Peyer's patch (tissue), 4 donors: ENCODE results near the gene MYBPC1. TPM values are rescaled to one million over a fixed set of nuclear protein-coding genes. Genes with fewer than 3 reads are reported as not detected.
A peak's percentile ranks its signal among the peaks of the same experiment; 100 is the strongest.

Source experiments
- DNase-seq, 3 donors: peaks; one replicate each; pipeline ENCODE4 v3.0.0-alpha.2; 2017 to 2019
- H3K27ac ChIP-seq, 4 donors: fragments of 200-600 bp; sonication (generic); one replicate each; pipeline ENCODE4 v1.5.1; 2016 to 2019
- H3K27me3 ChIP-seq, 2 donors: fragments of 200-600 bp; sonication (generic); one replicate each; pipeline ENCODE4 v1.5.1; 2019
- H3K36me3 ChIP-seq, 3 donors: fragments of 200-600 bp; sonication (generic); one replicate each; pipeline ENCODE4 v1.5.1; 2016 to 2019
- H3K4me1 ChIP-seq, 4 donors: fragments of 200-600 bp; sonication (generic); one replicate each; pipeline ENCODE4 v1.5.1; 2016 to 2019
- H3K4me3 ChIP-seq, 4 donors: fragments of 200-600 bp; sonication (generic); 1 replicate in 3 of 4; 2 replicates in 1 of 4; pipeline ENCODE4 v1.5.1; 2016 to 2019; ENCODE audit warnings: mild to moderate bottlenecking in 1 of 4
- H3K9me3 ChIP-seq, 4 donors: fragments of 200-600 bp; sonication (generic); one replicate each; pipeline ENCODE4 v1.5.1; 2016 to 2019; ENCODE audit warnings: mild to moderate bottlenecking in 1 of 4
- CTCF ChIP-seq, 6 experiments: fragments of 450-650 bp in 4 of 6; fragments of 200-600 bp in 2 of 6; sonication (generic) in 1 of 6; IDR thresholded peaks; one replicate each; pipeline ENCODE4 v1.5.1; 2017 to 2019; ENCODE audit warnings: antibody characterized with exemption in 6 of 6, mild to moderate bottlenecking in 3 of 6, moderate library complexity in 1 of 6
- POLR2A ChIP-seq, 2 donors: fragments of 450-650 bp; IDR thresholded peaks; one replicate each; pipeline ENCODE4 v1.5.1; 2017; ENCODE audit warnings: antibody characterized with exemption in 2 of 2, mild to moderate bottlenecking in 2 of 2, moderate library complexity in 2 of 2
- total RNA-seq, 4 donors: library from RNA; depleted of rRNA; stranded (reverse); fragments of >200 nt; gene quantifications; one replicate each; pipeline ENCODE4 v1.1.0, GENCODE V29; 2016

Gene MYBPC1
- total RNA-seq, 4 donors from 2014 or later, result 19.4 to 141 (median 63.9) TPM; not detected in 1

DNA sequence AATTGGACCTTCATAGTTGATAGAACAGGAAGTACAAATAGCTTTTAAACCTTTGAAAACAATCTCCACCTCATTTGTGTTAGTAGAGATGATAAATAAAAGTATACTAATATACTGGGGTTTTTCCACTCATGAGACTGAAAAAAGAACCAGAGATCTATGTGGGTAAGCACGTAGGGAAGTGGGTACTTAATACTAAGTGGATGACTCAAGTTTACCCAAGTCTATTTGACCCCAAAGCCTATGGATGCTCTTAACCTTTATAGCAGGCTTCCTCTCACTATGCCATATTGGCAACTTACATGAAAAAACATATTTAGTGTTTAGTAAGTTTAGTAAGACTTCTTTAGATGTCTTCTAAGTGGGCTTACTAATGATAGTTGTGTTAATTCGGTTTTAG is 53.4 kb downstream of the MYBPC1 start:
- H3K27me3 ChIP-seq, result no peaks in the 10 kb centered on the region
- no peaks in the 10 kb centered on the region for H3K36me3 ChIP-seq
- no peak overlapping the region for H3K27ac ChIP-seq
- H3K9me3 ChIP-seq, result no peaks in the 10 kb centered on the region
- no peak overlapping the region for H3K4me3 ChIP-seq
- H3K4me1 ChIP-seq, result no peaks in the 10 kb centered on the region
- DNase-seq, result no peak
- TF ChIP-seq CTCF (IDR thresholded peaks at IDR 0.05), result no peak
- no peak for TF ChIP-seq POLR2A (IDR thresholded peaks at IDR 0.05)

- Histone ChIP-seq H3K27me3 (no peaks in the 10 kb centered on the region), H3K4me1 (peaks cover 0 to 4% (median 0%) of the 10 kb centered on the region in 4 donors), H3K36me3 (no peaks in the 10 kb centered on the region), H3K27ac (no peak overlapping the region), H3K9me3 (no peaks in the 10 kb centered on the region), H3K4me3 (no peak overlapping the region)
- no peak for DNase-seq
- no peak for TF ChIP-seq POLR2A (IDR thresholded peaks at IDR 0.05)
- no peak for TF ChIP-seq CTCF (IDR thresholded peaks at IDR 0.05)
Measured at GRCh38 chr12:101650346-101651117, 55.8 kb downstream of the MYBPC1 start.

DNA sequence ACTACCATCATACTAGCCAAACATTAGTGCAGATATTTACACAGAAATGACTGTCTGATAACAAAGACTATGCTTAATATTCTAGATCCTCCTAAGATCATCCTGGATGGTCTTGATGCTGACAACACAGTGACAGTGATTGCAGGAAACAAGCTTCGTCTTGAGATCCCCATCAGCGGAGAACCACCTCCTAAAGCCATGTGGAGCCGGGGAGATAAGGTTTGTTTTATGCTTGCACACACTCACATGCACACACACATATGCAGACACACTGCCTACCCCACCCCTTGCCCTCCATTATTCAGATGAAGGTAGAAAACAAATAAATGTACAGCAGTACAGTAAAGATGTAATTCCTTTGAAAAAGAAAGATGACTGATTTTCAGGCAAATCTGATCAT is 58.3 kb downstream of the MYBPC1 start:
- H3K36me3 ChIP-seq, result no peaks in the 10 kb centered on the region
- no peak overlapping the region for H3K4me3 ChIP-seq
- H3K9me3 ChIP-seq, result no peaks in the 10 kb centered on the region
- H3K4me1 ChIP-seq, result peaks cover 0 to 4% (median 0%) of the 10 kb centered on the region in 4 donors
- no peak for DNase-seq
- H3K27ac ChIP-seq, result no peak overlapping the region
- H3K27me3 ChIP-seq, result no peaks in the 10 kb centered on the region
- no peak for TF ChIP-seq CTCF (IDR thresholded peaks at IDR 0.05)
- no peak for TF ChIP-seq POLR2A (IDR thresholded peaks at IDR 0.05)

GRCh38 chr12:101653503-101653902 is 58.7 kb downstream of the MYBPC1 start:
- TF ChIP-seq POLR2A (IDR thresholded peaks at IDR 0.05), result no peak
- no peak for TF ChIP-seq CTCF (IDR thresholded peaks at IDR 0.05)
- Histone ChIP-seq H3K27me3 (no peaks in the 10 kb centered on the region), H3K4me3 (no peak overlapping the region), H3K27ac (peak overlapping the region in 1 of 4 donors; percentile 14), H3K36me3 (no peaks in the 10 kb centered on the region), H3K9me3 (no peaks in the 10 kb centered on the region), H3K4me1 (peaks cover 0 to 4% (median 0%) of the 10 kb centered on the region in 4 donors)
- no peak for DNase-seq

DNA sequence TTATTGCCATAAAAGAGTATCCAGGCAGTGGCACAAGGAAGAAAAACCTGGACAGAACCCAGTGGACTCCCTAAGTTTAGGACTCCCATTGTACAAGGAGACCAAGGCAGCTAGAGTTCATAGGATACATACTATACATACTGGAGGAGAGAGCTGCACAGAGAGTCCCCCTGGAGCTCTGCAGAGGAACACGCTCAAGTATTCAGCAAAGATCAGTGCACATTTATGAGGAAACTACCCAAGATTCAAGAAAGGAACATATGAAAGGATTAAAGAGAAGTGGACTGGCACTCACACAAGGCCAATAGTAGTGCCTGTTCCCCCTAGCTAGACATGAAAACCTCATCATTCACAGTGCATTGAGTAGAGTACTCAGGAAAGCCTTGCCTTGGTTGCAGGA is 59.7 kb downstream of the MYBPC1 start:
- peaks cover 0 to 4% (median 0%) of the 10 kb centered on the region in 4 donors for H3K4me1 ChIP-seq
- no peak overlapping the region for H3K27ac ChIP-seq
- TF ChIP-seq CTCF (IDR thresholded peaks at IDR 0.05), result no peak
- no peak for TF ChIP-seq POLR2A (IDR thresholded peaks at IDR 0.05)
- no peaks in the 10 kb centered on the region for H3K27me3 ChIP-seq
- H3K4me3 ChIP-seq, result no peak overlapping the region
- DNase-seq, result no peak
- no peaks in the 10 kb centered on the region for H3K9me3 ChIP-seq
- H3K36me3 ChIP-seq, result no peaks in the 10 kb centered on the region
